ENCODE measurements around the gene UNC5CL.

GRCh38 chr6:41021832-41022231, 17.2 kb downstream of the UNC5CL start:
- TF ChIP-seq GABPA (IDR thresholded peaks at IDR 0.05; ENCODE audit: low read depth) (no peak), CTCF (IDR thresholded peaks at IDR 0.05; ENCODE audit: insufficient read depth, low read length) (no peak), POLR2AphosphoS5 (IDR thresholded peaks at IDR 0.05; ENCODE audit: low read depth) (no peak), REST (IDR thresholded peaks at IDR 0.05; ENCODE audit: insufficient replicate concordance, low read depth) (no peak)
